GM23338 (cell line): Measurements from ENCODE around the gene OR5AU1. TPM values are rescaled to one million over a fixed set of nuclear protein-coding genes. Genes with fewer than 3 reads are reported as not detected.

Experiments
- ATAC-seq: fragments of 200-7000 bp; cut with Tn5 transposase; 3 replicates; pipeline ENCODE4 v1.9.1; 2020
- DNase-seq: peaks from one replicate; pipeline ENCODE4 v3.0.0-alpha.2; 2015; ENCODE audit warnings: low spot score
- H2AFZ ChIP-seq: fragments of 200-600 bp; sonication (generic); 2 replicates; pipeline ENCODE4 v1.8.0; 2016; ENCODE audit warnings: antibody characterized with exemption, mild to moderate bottlenecking, moderate library complexity
- H3F3A ChIP-seq: fragments of 200-600 bp; sonication (generic); replicated peaks from 2 replicates; pipeline ENCODE4 v1.8.0; 2017; ENCODE audit warnings: antibody characterized with exemption, mixed run types, low read depth
- H3K27ac ChIP-seq: fragments of 200-600 bp; sonication (generic); 2 replicates; pipeline ENCODE4 v1.6.1; 2016; ENCODE audit warnings: low read depth
- H3K27me3 ChIP-seq: fragments of 200-600 bp; sonication (generic); 2 replicates; pipeline ENCODE4 v1.8.0; 2016; ENCODE audit warnings: mild to moderate bottlenecking, mixed run types, moderate library complexity; ENCODE audit not compliant: insufficient read depth
- H3K36me3 ChIP-seq: fragments of 200-600 bp; sonication (generic); 2 replicates; pipeline ENCODE4 v1.8.0; 2016; ENCODE audit warnings: mild to moderate bottlenecking; ENCODE audit not compliant: insufficient read depth
- H3K4me1 ChIP-seq: fragments of 200-600 bp; sonication (generic); 2 replicates; pipeline ENCODE4 v1.8.0; 2016; ENCODE audit warnings: mild to moderate bottlenecking, moderate library complexity; ENCODE audit not compliant: insufficient read depth
- H3K4me2 ChIP-seq: fragments of 200-600 bp; sonication (generic); 2 replicates; pipeline ENCODE4 v1.7.1; 2017; ENCODE audit warnings: mixed run types
- H3K4me3 ChIP-seq: fragments of 200-600 bp; sonication (generic); 2 replicates; pipeline ENCODE4 v1.6.1; 2016; ENCODE audit warnings: mixed run types
- H3K79me2 ChIP-seq: fragments of 200-600 bp; sonication (generic); replicated peaks from 2 replicates; pipeline ENCODE4 v1.8.0; 2017; ENCODE audit warnings: mild to moderate bottlenecking; ENCODE audit not compliant: insufficient read depth
- H3K9me2 ChIP-seq: fragments of 200-600 bp; sonication (generic); 2 replicates; pipeline ENCODE4 v1.8.0; 2017; ENCODE audit not compliant: insufficient read depth
- H4K20me1 ChIP-seq: fragments of 200-600 bp; sonication (generic); replicated peaks from 2 replicates; pipeline ENCODE4 v1.8.0; 2017; ENCODE audit warnings: mild to moderate bottlenecking; ENCODE audit not compliant: insufficient read depth
- H3K27ac Mint-ChIP-seq: 2 replicates; pipeline ENCODE4 v1.8.0; 2020; ENCODE audit warnings: inconsistent platforms, mild to moderate bottlenecking, moderate library complexity, mixed read lengths
- H3K27me3 Mint-ChIP-seq: 3 replicates; pipeline ENCODE4 v1.8.0; 2022; ENCODE audit warnings: low read depth, mild to moderate bottlenecking, moderate library complexity, mixed read lengths, inconsistent platforms; ENCODE audit not compliant: insufficient read depth, poor library complexity
- H3K36me3 Mint-ChIP-seq: 3 replicates; pipeline ENCODE4 v1.8.0; 2021; ENCODE audit warnings: low read depth, mild to moderate bottlenecking, inconsistent platforms, moderate library complexity, mixed read lengths
- H3K4me1 Mint-ChIP-seq: 3 replicates; pipeline ENCODE4 v1.8.0; 2020; ENCODE audit warnings: mild to moderate bottlenecking, inconsistent platforms, mixed read lengths
- H3K4me3 Mint-ChIP-seq: 3 replicates; pipeline ENCODE4 v1.8.0; 2021; ENCODE audit warnings: moderate library complexity, mild to moderate bottlenecking, inconsistent platforms, mixed read lengths
- H3K9me3 Mint-ChIP-seq: 3 replicates; pipeline ENCODE4 v1.8.0; 2020; ENCODE audit warnings: moderate library complexity, mild to moderate bottlenecking, inconsistent platforms, mixed read lengths
- CREB1 ChIP-seq: fragments of 250-450 bp; sonication (Bioruptor Pico); IDR thresholded peaks from 2 replicates; pipeline ENCODE4 v1.5.0; 2020; ENCODE audit warnings: low read depth, mild to moderate bottlenecking, moderate library complexity
- CTCF ChIP-seq, 2 experiments: fragments of 200-600 bp in 1 of 2; sonication (generic) in 1 of 2; conservative IDR thresholded peaks; 2 replicates each; pipeline versions ENCODE4 v1.5.1 to v1.6.1; 2016 to 2017; ENCODE audit warnings: antibody characterized with exemption in 2 of 2, low read depth in 2 of 2, mild to moderate bottlenecking in 2 of 2, moderate library complexity in 1 of 2
- JUNB ChIP-seq: IDR thresholded peaks from one replicate; pipeline ENCODE4 v1.6.1; 2016; ENCODE audit warnings: antibody characterized with exemption; ENCODE audit not compliant: unreplicated experiment
- NANOG ChIP-seq: IDR thresholded peaks from 2 replicates; pipeline ENCODE4 v1.6.1; 2016; ENCODE audit warnings: antibody characterized with exemption, borderline replicate concordance
- REST ChIP-seq: IDR thresholded peaks from one replicate; pipeline ENCODE4 v1.6.1; 2018; ENCODE audit warnings: antibody characterized with exemption; ENCODE audit not compliant: unreplicated experiment
- STAT1 ChIP-seq: IDR thresholded peaks from one replicate; pipeline ENCODE4 v1.6.1; 2016; ENCODE audit warnings: antibody characterized with exemption; ENCODE audit not compliant: unreplicated experiment
- ZNF114 ChIP-seq: fragments of 250-450 bp; sonication (Bioruptor Pico); IDR thresholded peaks from 2 replicates; pipeline ENCODE4 v1.5.0; 2020; ENCODE audit warnings: mild to moderate bottlenecking, moderate library complexity
- ZNF331 ChIP-seq: fragments of 250-450 bp; sonication (Bioruptor Pico); IDR thresholded peaks from 2 replicates; pipeline ENCODE4 v1.5.0; 2020; ENCODE audit warnings: low read depth, mild to moderate bottlenecking, moderate library complexity
- ZNF462 ChIP-seq: fragments of 250-450 bp; sonication (Bioruptor Pico); IDR thresholded peaks from 2 replicates; pipeline ENCODE4 v1.5.0; 2020; ENCODE audit warnings: mild to moderate bottlenecking, moderate library complexity
- polyA plus RNA-seq: library from polyadenylated mRNA; unstranded; fragments of >200 nt; fragmentation: Nextera tagmentation; extraction: Ambion mirVana; gene quantifications from 2 replicates; pipeline ENCODE4 v1.2.1, GENCODE V29; 2016
- total RNA-seq: library from RNA; depleted of rRNA; stranded (reverse); fragments of >200 nt; shearing (Covaris generic); gene quantifications from 2 replicates; pipeline ENCODE4 v1.2.3, GENCODE V29; 2014

OR5AU1 gene
- total and polyA plus RNA-seq, 2 experiments from 2014 or later = not detected

- Histone ChIP-seq H3F3A (no peaks in the 10 kb centered on the region), H3K27ac (no peak overlapping the region), H2AFZ (no peak overlapping the region), H3K79me2 (no peaks in the 10 kb centered on the region), H3K36me3 (no peaks in the 10 kb centered on the region), H3K4me3 (no peak overlapping the region), H4K20me1 (no peaks in the 10 kb centered on the region), H3K27me3 (no peaks in the 10 kb centered on the region), H3K4me2 (no peak overlapping the region), H3K9me2 (0 out of 2 replicates have a peak, but pooled peaks cover 6% of the 10 kb centered on the region), H3K4me1 (no peaks in the 10 kb centered on the region)
- Mint-ChIP-seq H3K27me3 (peaks cover 5% of the 10 kb centered on the region), H3K9me3 (peaks cover 12% of the 10 kb centered on the region; the same call in 2 of the 3 replicates), H3K36me3 (no peaks in the 10 kb centered on the region), H3K4me1 (no peaks in the 10 kb centered on the region), H3K4me3 (no peak overlapping the region), H3K27ac (no peak overlapping the region)
- no peak for DNase-seq
- no peak for ATAC-seq
- no peak for TF ChIP-seq CTCF (conservative IDR thresholded peaks at IDR 0.05; ENCODE audit: low read depth in 2 of 2)
- no peak for TF ChIP-seq ZNF462 (CRISPR knock-in tag)
- no peak for TF ChIP-seq STAT1
- TF ChIP-seq ZNF331 (CRISPR knock-in tag) = no peak
- no peak for TF ChIP-seq CREB1 (CRISPR knock-in tag)
- TF ChIP-seq NANOG = no peak
- no peak for TF ChIP-seq ZNF114 (CRISPR knock-in tag)
- no peak for TF ChIP-seq JUNB
- TF ChIP-seq REST = no peak
Measured at GRCh38 chr14:21182166-21182565, 26.3 kb upstream of the OR5AU1 start.
